BJ (cell line): ENCODE data around the gene CTXN1. TPM values are rescaled to one million over a fixed set of nuclear protein-coding genes. Genes with fewer than 3 reads are reported as not detected.

Experiments
- CTCF ChIA-PET: fragments of 350-600 bp; formaldehyde crosslinking; extraction: SDS; loops from one replicate; lab custom pipeline; 2021; ENCODE audit warnings: antibody characterized with exemption, inconsistent platforms; lab: Yijun Ruan, JAX
- POLR2A ChIA-PET: fragments of 300-600 bp; sonication (Branson Sonifier 250); formaldehyde crosslinking; extraction: SDS; loops from one replicate; lab custom pipeline; 2021; ENCODE audit warnings: antibody characterized with exemption; lab: Charles Lee
- DNase-seq: peaks from one replicate; pipeline ENCODE4 v3.0.0-alpha.2; 2011; ENCODE audit warnings: low read depth
- H3K27me3 ChIP-seq: 2 replicates; pipeline ENCODE4 v1.6.0; 2011; ENCODE audit warnings: low read length; ENCODE audit not compliant: control insufficient read depth, insufficient read depth
- H3K36me3 ChIP-seq: 2 replicates; pipeline ENCODE4 v1.5.1; 2011; ENCODE audit warnings: low read length; ENCODE audit not compliant: control insufficient read depth, insufficient read depth
- H3K4me3 ChIP-seq: 2 replicates; pipeline ENCODE4 v1.5.1; 2011; ENCODE audit warnings: low read depth, mild to moderate bottlenecking, control low read depth, low read length
- polyA plus RNA-seq: library from polyadenylated mRNA; depleted of rRNA; stranded (reverse); fragments of >200 nt; gene quantifications from 2 replicates; pipeline ENCODE4 v1.2.3, GENCODE V29; 2011
- TF ChIP-seq, protein P1 (sequence below): IDR thresholded peaks from 2 replicates; pipeline ENCODE4 v1.5.1; 2011; ENCODE audit warnings: low read depth, mild to moderate bottlenecking, control low read depth, inconsistent platforms, low read length, moderate library complexity; ENCODE audit not compliant: insufficient read depth

Gene CTXN1
- polyA plus RNA-seq, 1 experiment = 1.3 TPM

DNA sequence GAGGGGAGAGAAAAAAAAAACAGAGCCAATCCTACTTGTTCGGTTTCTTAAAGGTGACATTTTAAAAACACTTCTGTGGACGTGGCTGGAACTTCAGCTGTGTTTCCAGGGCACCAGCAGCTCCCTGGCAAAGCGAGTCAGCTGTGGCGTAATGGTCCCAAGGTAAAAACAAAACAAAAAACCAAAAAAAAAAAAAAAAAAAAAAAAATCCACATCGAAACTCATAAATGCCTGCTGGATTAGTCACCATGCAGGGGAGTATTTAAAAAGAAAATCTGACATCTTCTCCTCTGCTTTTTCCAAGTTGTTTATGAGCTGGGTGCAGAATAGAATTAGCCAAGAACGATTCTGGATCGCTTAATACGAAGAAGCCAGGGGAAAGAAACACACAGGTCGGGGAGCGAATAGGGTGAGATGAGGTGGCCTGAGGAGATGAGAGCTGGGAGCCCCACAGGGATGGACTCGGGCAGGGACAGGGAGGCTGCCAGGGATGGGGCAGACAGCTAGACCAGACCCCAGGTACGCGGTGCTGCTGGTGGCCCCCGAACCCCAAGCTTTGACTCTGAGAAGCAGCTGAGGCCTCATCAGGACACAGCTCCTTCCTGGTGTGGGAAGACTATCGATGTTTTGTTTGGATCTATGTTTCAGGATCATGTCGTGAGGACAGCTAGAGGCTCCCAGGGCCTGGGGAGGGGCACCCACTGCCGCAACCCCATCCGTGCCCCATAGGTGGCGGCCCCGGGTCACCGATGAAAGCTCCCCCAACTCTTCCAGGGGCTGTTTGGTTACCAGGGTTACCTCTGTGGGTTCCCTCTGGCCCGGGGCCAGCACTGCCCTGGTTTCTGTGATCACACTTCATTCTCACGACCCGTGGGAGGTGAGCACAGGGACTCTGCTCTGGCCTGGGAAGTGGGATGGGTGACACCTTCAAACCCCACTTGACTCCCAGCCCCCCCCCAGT is 3.1 kb upstream of the CTXN1 start:
- POLR2A ChIA-PET = interaction anchor here (0.5 to 1.4 kb wide), 5 partner anchors 9 to 310 kb away, joined by 4 to 14 read pairs (median 5); partner anchors contain the start of gene SNAPC2
- peak; percentile 80 for DNase-seq
- H3K27me3 ChIP-seq = no peaks in the 10 kb centered on the region
- H3K4me3 ChIP-seq = peak overlapping the region; percentile 7; the same call in 1 of the 2 replicates
- CTCF ChIA-PET = interaction anchor here (0.6 to 4.5 kb wide), 13 partner anchors 9 to 285 kb away, joined by 3 to 34 read pairs (median 5); partner anchors contain the start of genes MAP2K7, SNAPC2 and TIMM44
- H3K36me3 ChIP-seq = peaks cover 32% of the 10 kb centered on the region
- TF ChIP-seq, protein P1, sequence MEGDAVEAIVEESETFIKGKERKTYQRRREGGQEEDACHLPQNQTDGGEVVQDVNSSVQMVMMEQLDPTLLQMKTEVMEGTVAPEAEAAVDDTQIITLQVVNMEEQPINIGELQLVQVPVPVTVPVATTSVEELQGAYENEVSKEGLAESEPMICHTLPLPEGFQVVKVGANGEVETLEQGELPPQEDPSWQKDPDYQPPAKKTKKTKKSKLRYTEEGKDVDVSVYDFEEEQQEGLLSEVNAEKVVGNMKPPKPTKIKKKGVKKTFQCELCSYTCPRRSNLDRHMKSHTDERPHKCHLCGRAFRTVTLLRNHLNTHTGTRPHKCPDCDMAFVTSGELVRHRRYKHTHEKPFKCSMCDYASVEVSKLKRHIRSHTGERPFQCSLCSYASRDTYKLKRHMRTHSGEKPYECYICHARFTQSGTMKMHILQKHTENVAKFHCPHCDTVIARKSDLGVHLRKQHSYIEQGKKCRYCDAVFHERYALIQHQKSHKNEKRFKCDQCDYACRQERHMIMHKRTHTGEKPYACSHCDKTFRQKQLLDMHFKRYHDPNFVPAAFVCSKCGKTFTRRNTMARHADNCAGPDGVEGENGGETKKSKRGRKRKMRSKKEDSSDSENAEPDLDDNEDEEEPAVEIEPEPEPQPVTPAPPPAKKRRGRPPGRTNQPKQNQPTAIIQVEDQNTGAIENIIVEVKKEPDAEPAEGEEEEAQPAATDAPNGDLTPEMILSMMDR = peak; percentile 73

DNA sequence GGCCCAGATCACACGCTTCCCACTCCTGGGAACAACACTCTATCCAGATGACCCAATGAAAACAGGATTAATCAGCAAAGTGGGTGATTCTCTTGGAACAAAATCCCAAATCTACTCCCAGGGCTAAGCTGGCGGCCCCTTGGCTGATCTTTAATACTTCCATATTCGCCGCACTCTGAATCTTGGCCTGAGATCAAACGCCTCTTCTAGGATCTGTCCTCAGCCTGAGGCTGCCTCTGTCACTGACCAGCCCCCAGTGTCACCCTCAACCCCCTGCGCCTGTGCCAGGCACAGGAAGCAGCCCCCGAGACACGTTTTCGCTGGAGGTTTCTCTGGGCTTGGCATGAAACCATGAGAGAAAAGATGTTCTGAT is 2.4 kb upstream of the CTXN1 start:
- DNase-seq = no peak
- Histone ChIP-seq H3K4me3 (0 out of 2 replicates have a peak overlapping the region, but pooled peaks have one; percentile 0), H3K27me3 (no peaks in the 10 kb centered on the region), H3K36me3 (peaks cover 25% of the 10 kb centered on the region)
- ChIA-PET CTCF (interaction anchor here (0.8 to 4.5 kb wide), 9 partner anchors 8 to 76 kb away, joined by 3 to 34 read pairs (median 5); partner anchors contain the start of genes SNAPC2 and TIMM44), POLR2A (interaction anchor here (0.5 to 1.4 kb wide), 2 partner anchors 8 to 31 kb away, joined by 5 to 14 read pairs; partner anchors contain the start of gene SNAPC2)
- TF ChIP-seq, protein P1 = no peak

DNA sequence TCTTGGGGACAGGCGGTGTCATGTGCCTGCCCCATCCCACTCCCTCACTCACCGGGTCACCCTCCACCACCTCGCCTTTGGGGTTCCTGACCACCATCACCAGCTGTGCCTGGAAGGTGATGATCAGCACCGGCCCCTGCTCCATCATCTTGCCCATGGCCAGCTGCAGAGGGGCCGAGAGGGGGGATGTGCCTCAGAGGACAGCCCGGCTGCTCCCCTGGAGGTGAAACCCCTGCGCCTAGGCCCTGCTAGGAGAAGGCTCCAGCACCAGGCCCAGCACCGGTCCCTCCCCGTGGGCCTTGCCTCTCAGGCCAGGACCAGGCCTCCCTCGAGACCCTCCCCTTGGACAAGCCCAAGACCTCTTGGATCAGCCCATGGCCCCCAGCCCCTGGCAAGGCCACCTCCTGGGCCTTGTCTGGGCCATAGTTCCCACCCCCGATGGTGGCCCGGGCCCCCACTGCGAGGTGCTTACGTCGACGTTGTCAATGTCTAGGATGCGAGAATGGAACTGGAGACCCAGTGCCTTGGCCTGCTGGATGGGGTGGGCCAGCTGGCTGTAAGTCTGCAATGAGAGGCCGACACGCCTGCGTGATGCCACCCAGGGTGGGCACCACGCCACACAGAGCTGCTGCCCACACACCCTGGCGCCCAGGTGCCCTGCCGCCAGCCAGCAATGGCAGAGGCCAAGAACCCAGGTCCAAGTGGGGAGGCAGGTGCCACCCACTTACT is 1.8 kb upstream of the CTXN1 start:
- ChIA-PET POLR2A (no interaction called here), CTCF (interaction anchor here (1.4 to 4.5 kb wide), 4 partner anchors 8 to 75 kb away, joined by 5 to 34 read pairs (median 6); partner anchors contain the start of gene TIMM44)
- Histone ChIP-seq H3K27me3 (no peaks in the 10 kb centered on the region), H3K4me3 (no peak overlapping the region), H3K36me3 (peaks cover 22% of the 10 kb centered on the region)
- TF ChIP-seq, protein P1 = no peak
- DNase-seq = no peak

DNA sequence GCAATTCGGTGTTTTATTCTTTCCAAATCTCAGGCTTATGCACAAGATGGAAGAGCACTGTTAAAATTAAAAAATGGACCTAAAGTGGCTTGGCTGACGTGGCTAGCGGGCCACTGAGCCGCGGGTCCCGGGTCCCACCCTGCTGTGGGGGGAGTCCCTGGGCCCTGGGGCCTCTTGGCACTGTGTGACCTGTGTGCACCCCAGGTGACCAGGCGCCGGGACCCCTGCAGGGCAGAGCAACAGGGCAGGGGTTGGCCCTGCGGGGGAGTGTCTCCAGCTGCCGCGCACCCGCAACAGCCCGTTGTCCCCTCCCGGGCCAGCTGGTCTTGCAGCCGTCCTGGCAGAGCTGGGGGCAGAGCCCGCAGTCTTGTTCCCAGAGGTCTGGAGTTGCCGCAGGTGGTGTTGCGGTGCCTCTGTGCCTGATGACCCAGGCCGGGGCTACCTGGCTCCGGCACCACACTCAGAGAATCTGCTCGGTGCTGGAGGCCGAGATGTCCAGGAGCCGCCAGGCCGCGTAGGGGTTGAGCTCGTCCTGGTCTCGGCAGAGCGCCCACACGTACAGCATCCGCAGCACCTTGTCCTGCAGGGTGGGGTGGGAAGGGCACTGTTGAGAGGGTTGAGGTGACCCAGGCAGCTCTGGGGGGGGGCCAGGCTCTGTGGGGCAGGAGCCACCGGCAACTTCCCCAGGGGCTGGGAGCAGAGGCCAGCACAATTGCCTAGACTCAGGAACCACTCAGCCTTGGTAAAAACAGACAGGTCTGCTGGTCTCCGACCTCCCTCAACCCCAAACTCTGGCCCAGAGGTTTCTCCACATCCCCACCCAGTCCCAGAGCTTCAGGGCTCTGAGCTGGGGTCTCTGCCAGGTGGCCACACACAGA is 1.0 kb upstream of the CTXN1 start:
- POLR2A ChIA-PET = no interaction called here
- CTCF ChIA-PET = interaction anchor here (1.4 to 2.4 kb wide), 4 partner anchors 9 to 74 kb away, joined by 5 to 6 read pairs (median 6); no protein-coding TSS in a partner anchor
- H3K4me3 ChIP-seq = no peak overlapping the region

More for the DNA sequence above, 1.0 kb upstream of the CTXN1 start:
- TF ChIP-seq, protein P1 = no peak
- H3K36me3 ChIP-seq = peaks cover 21% of the 10 kb centered on the region
- no peaks in the 10 kb centered on the region for H3K27me3 ChIP-seq
- no peak for DNase-seq
